ENCODE results near the gene BORCS6.
"Not testable (repeated sequence)": the region's sequence is repeated elsewhere in the genome, so short reads cannot be mapped to it uniquely, and the experiment has no call there.

The BORCS6 gene

GRCh38 chr17:8220783-8221662 lies 31.0 kb upstream of the BORCS6 start:
- H2BK12ac ChIP-seq (ENCODE audit: low read length): no peak overlapping the region
- H2BK5ac ChIP-seq (ENCODE audit: low read length): peak overlapping the region; percentile 85
- H4K8ac ChIP-seq (ENCODE audit: low read depth, low read length): no peak overlapping the region
- peak overlapping the region; percentile 94 for H2AFZ ChIP-seq (ENCODE audit: low read length)
- no peak overlapping the region for H2BK15ac ChIP-seq (ENCODE audit: low read length)
- H4K91ac ChIP-seq (ENCODE audit: low read depth, low read length, poor library complexity): no peak overlapping the region
- peak; percentile 97 for DNase-seq (ENCODE audit: low spot score)
- no peak overlapping the region for H2AK5ac ChIP-seq (ENCODE audit: low read depth, low read length)
- no peak overlapping the region for H3K14ac ChIP-seq (ENCODE audit: low read length)
- no peaks in the 10 kb centered on the region for H3K36me3 ChIP-seq (replicated peaks in 1 of 2; ENCODE audit: control insufficient read depth in 2 of 2, insufficient read depth in 2 of 2, low read length in 2 of 2)
- H3K4me1 ChIP-seq (ENCODE audit: control insufficient read depth in 2 of 2, insufficient read depth in 1 of 2, low read depth in 1 of 2, low read length in 2 of 2): peaks cover 4 to 8% of the 10 kb centered on the region in 2 donors
- H3K4me3 ChIP-seq (ENCODE audit: low read length in 2 of 2): peak overlapping the region; percentile 70 to 92
- peak overlapping the region; percentile 68 for H3K27ac ChIP-seq (replicated peaks; ENCODE audit: low read length)
- no peaks in the 10 kb centered on the region for H3K79me1 ChIP-seq (ENCODE audit: low read depth, low read length)
- peak overlapping the region; percentile 79 for H3K9ac ChIP-seq (ENCODE audit: low read depth, low read length, poor library complexity)
- no CpG with 5 or more reads among the region's 45 CpGs for WGBS, 2 donors (ENCODE audit: extremely low coverage in 2 of 2, insufficient read length in 2 of 2, insufficient replicate concordance in 1 of 2)
- H3K9me3 ChIP-seq (replicated peaks in 1 of 2; ENCODE audit: control insufficient read depth in 2 of 2, insufficient read depth in 1 of 2, low read depth in 1 of 2, low read length in 2 of 2): no peaks in the 10 kb centered on the region
- H3K18ac ChIP-seq (ENCODE audit: low read length): peak overlapping the region; percentile 77
- H3K4me2 ChIP-seq (ENCODE audit: insufficient read depth, low read length, poor library complexity, severe bottlenecking): peak overlapping the region; percentile 70
- no peak overlapping the region for H3K4ac ChIP-seq (ENCODE audit: low read length)
- peak overlapping the region; percentile 52 for H3K23ac ChIP-seq (ENCODE audit: low read depth, low read length, poor library complexity)
- H3K27me3 ChIP-seq (ENCODE audit: control insufficient read depth in 3 of 3, insufficient read depth in 3 of 3, low read depth in 1 of 3, low read length in 3 of 3): no peaks in the 10 kb centered on the region
- no peak overlapping the region for H2BK120ac ChIP-seq (ENCODE audit: low read depth, low read length)

- not testable (repeated sequence) for H2BK15ac ChIP-seq (ENCODE audit: low read length); H4K91ac ChIP-seq (ENCODE audit: low read depth, low read length, poor library complexity); H2BK5ac ChIP-seq (ENCODE audit: low read length); H2AFZ ChIP-seq (ENCODE audit: low read length); H3K4me1 ChIP-seq (ENCODE audit: control insufficient read depth in 2 of 2, insufficient read depth in 1 of 2, low read depth in 1 of 2, low read length in 2 of 2); H3K79me1 ChIP-seq (ENCODE audit: low read depth, low read length); H3K9me3 ChIP-seq (replicated peaks in 1 of 2; ENCODE audit: control insufficient read depth in 2 of 2, insufficient read depth in 1 of 2, low read depth in 1 of 2, low read length in 2 of 2); H2BK12ac ChIP-seq (ENCODE audit: low read length); H3K27me3 ChIP-seq (ENCODE audit: control insufficient read depth in 3 of 3, insufficient read depth in 3 of 3, low read depth in 1 of 3, low read length in 3 of 3); H3K9ac ChIP-seq (ENCODE audit: low read depth, low read length, poor library complexity); H3K4me3 ChIP-seq (ENCODE audit: low read length in 2 of 2); H3K14ac ChIP-seq (ENCODE audit: low read length); H2AK5ac ChIP-seq (ENCODE audit: low read depth, low read length); H3K36me3 ChIP-seq (replicated peaks in 1 of 2; ENCODE audit: control insufficient read depth in 2 of 2, insufficient read depth in 2 of 2, low read length in 2 of 2); H3K18ac ChIP-seq (ENCODE audit: low read length); H3K4ac ChIP-seq (ENCODE audit: low read length); H3K27ac ChIP-seq (replicated peaks; ENCODE audit: low read length); H4K8ac ChIP-seq (ENCODE audit: low read depth, low read length); H3K4me2 ChIP-seq (ENCODE audit: insufficient read depth, low read length, poor library complexity, severe bottlenecking); H2BK120ac ChIP-seq (ENCODE audit: low read depth, low read length); DNase-seq (ENCODE audit: low spot score); H3K23ac ChIP-seq (ENCODE audit: low read depth, low read length, poor library complexity)
- WGBS, 2 donors (ENCODE audit: extremely low coverage in 2 of 2, insufficient read length in 2 of 2, insufficient replicate concordance in 1 of 2): no CpG with 5 or more reads among the region's 15 CpGs
Observed at GRCh38 chr17:8214000-8214399, 24.0 kb upstream of the BORCS6 start.

- H3K27ac ChIP-seq (replicated peaks; ENCODE audit: low read length): no peak overlapping the region
- H4K8ac ChIP-seq (ENCODE audit: low read depth, low read length): no peak overlapping the region
- peaks cover 6 to 9% of the 10 kb centered on the region in 2 donors for H3K4me1 ChIP-seq (ENCODE audit: control insufficient read depth in 2 of 2, insufficient read depth in 1 of 2, low read depth in 1 of 2, low read length in 2 of 2)
- no CpG with 5 or more reads among the region's 14 CpGs for WGBS, 2 donors (ENCODE audit: extremely low coverage in 2 of 2, insufficient read length in 2 of 2, insufficient replicate concordance in 1 of 2)
- H3K4ac ChIP-seq (ENCODE audit: low read length): no peak overlapping the region
- no peak overlapping the region for H2AK5ac ChIP-seq (ENCODE audit: low read depth, low read length)
- no peak overlapping the region for H3K9ac ChIP-seq (ENCODE audit: low read depth, low read length, poor library complexity)
- DNase-seq (ENCODE audit: low spot score): no peak
- H3K23ac ChIP-seq (ENCODE audit: low read depth, low read length, poor library complexity): no peak overlapping the region
- peaks cover 3% of the 10 kb centered on the region for H3K79me1 ChIP-seq (ENCODE audit: low read depth, low read length)
- H4K91ac ChIP-seq (ENCODE audit: low read depth, low read length, poor library complexity): no peak overlapping the region
- H2AFZ ChIP-seq (ENCODE audit: low read length): no peak overlapping the region
- no peak overlapping the region for H2BK15ac ChIP-seq (ENCODE audit: low read length)
- no peak overlapping the region for H3K14ac ChIP-seq (ENCODE audit: low read length)
- H3K4me3 ChIP-seq (ENCODE audit: low read length in 2 of 2): no peak overlapping the region
- H3K4me2 ChIP-seq (ENCODE audit: insufficient read depth, low read length, poor library complexity, severe bottlenecking): no peak overlapping the region
- peaks cover 3 to 13% of the 10 kb centered on the region in 2 donors for H3K36me3 ChIP-seq (replicated peaks in 1 of 2; ENCODE audit: control insufficient read depth in 2 of 2, insufficient read depth in 2 of 2, low read length in 2 of 2)
- no peak overlapping the region for H2BK12ac ChIP-seq (ENCODE audit: low read length)
- no peaks in the 10 kb centered on the region for H3K27me3 ChIP-seq (ENCODE audit: control insufficient read depth in 3 of 3, insufficient read depth in 3 of 3, low read depth in 1 of 3, low read length in 3 of 3)
- no peaks in the 10 kb centered on the region for H3K9me3 ChIP-seq (replicated peaks in 1 of 2; ENCODE audit: control insufficient read depth in 2 of 2, insufficient read depth in 1 of 2, low read depth in 1 of 2, low read length in 2 of 2)
- no peak overlapping the region for H2BK120ac ChIP-seq (ENCODE audit: low read depth, low read length)
- H3K18ac ChIP-seq (ENCODE audit: low read length): no peak overlapping the region
- no peak overlapping the region for H2BK5ac ChIP-seq (ENCODE audit: low read length)
Observed at GRCh38 chr17:8212312-8213180, 22.6 kb upstream of the BORCS6 start.
